H9 (cell line): ENCODE measurements around the gene SPIB. TPM values are rescaled to one million over a fixed set of nuclear protein-coding genes. Genes with fewer than 3 reads are reported as not detected.
"Not testable (repeated sequence)": the region's sequence is repeated elsewhere in the genome, so short reads cannot be mapped to it uniquely, and the experiment has no call there.

Experiments used
- DNase-seq: peaks from one replicate; pipeline ENCODE4 v3.0.0-alpha.2; 2017
- H2AFZ ChIP-seq: one replicate; pipeline ENCODE4 v1.6.1; 2013; ENCODE audit warnings: mild to moderate bottlenecking, low read length, control low read depth, moderate library complexity
- H2AK5ac ChIP-seq: 2 replicates; pipeline ENCODE4 v1.6.1; 2013; ENCODE audit warnings: low read length, control low read depth, mixed read lengths; ENCODE audit not compliant: insufficient read length
- H2BK120ac ChIP-seq: one replicate; pipeline ENCODE4 v1.6.1; 2013; ENCODE audit warnings: low read depth, mild to moderate bottlenecking, low read length, control low read depth, inconsistent platforms; ENCODE audit not compliant: poor library complexity, severe bottlenecking
- H2BK12ac ChIP-seq: 2 replicates; pipeline ENCODE4 v1.6.1; 2013; ENCODE audit warnings: low read length, control low read depth, mixed read lengths, low read depth; ENCODE audit not compliant: insufficient read length
- H2BK15ac ChIP-seq: 2 replicates; pipeline ENCODE4 v1.6.1; 2013; ENCODE audit warnings: low read depth, low read length, control low read depth
- H2BK20ac ChIP-seq: one replicate; pipeline ENCODE4 v1.6.1; 2013; ENCODE audit warnings: low read depth, mild to moderate bottlenecking, low read length, control low read depth, inconsistent platforms; ENCODE audit not compliant: poor library complexity, severe bottlenecking
- H2BK5ac ChIP-seq: 2 replicates; pipeline ENCODE4 v1.6.1; 2013; ENCODE audit warnings: low read length, control low read depth, mixed read lengths; ENCODE audit not compliant: insufficient read length
- H3K14ac ChIP-seq: 2 replicates; pipeline ENCODE4 v1.6.1; 2013; ENCODE audit warnings: low read length, control low read depth; ENCODE audit not compliant: insufficient read depth
- H3K18ac ChIP-seq: 2 replicates; pipeline ENCODE4 v1.6.1; 2013; ENCODE audit warnings: low read depth, mild to moderate bottlenecking, mixed read lengths, low read length, control low read depth; ENCODE audit not compliant: insufficient read length
- H3K23ac ChIP-seq: 2 replicates; pipeline ENCODE4 v1.6.1; 2013; ENCODE audit warnings: low read length, control low read depth, mixed read lengths, low read depth; ENCODE audit not compliant: insufficient read length
- H3K23me2 ChIP-seq: 2 replicates; pipeline ENCODE4 v1.6.1; 2013; ENCODE audit warnings: low read depth, mild to moderate bottlenecking, mixed read lengths, low read length, control low read depth; ENCODE audit not compliant: insufficient read length, poor library complexity, severe bottlenecking
- H3K27ac ChIP-seq: 2 replicates; pipeline ENCODE4 v1.5.1; 2013; ENCODE audit warnings: low read length, control low read depth, mixed read lengths, low read depth; ENCODE audit not compliant: insufficient read length
- H3K27me3 ChIP-seq: 2 replicates; pipeline ENCODE4 v1.6.1; 2013; ENCODE audit warnings: low read length, control low read depth, inconsistent platforms; ENCODE audit not compliant: insufficient read depth
- H3K4ac ChIP-seq: 2 replicates; pipeline ENCODE4 v1.6.1; 2013; ENCODE audit warnings: low read depth, mild to moderate bottlenecking, control low read depth, inconsistent platforms, low read length, moderate library complexity
- H3K4me1 ChIP-seq: 2 replicates; pipeline ENCODE4 v1.6.1; 2013; ENCODE audit warnings: low read length, control low read depth, inconsistent platforms; ENCODE audit not compliant: insufficient read depth
- H3K4me2 ChIP-seq: 2 replicates; pipeline ENCODE4 v1.6.1; 2013; ENCODE audit warnings: low read length, control low read depth, mixed read lengths; ENCODE audit not compliant: insufficient read length, insufficient read depth
- H3K56ac ChIP-seq: 2 replicates; pipeline ENCODE4 v1.6.1; 2013; ENCODE audit warnings: low read depth, mild to moderate bottlenecking, mixed read lengths, low read length, control low read depth; ENCODE audit not compliant: insufficient read length
- H3K79me1 ChIP-seq: 2 replicates; pipeline ENCODE4 v1.6.1; 2013; ENCODE audit warnings: low read depth, mild to moderate bottlenecking, moderate library complexity, low read length, control low read depth, inconsistent platforms; ENCODE audit not compliant: insufficient read depth, poor library complexity, severe bottlenecking
- H3K79me2 ChIP-seq: 2 replicates; pipeline ENCODE4 v1.6.1; 2013; ENCODE audit warnings: low read length, control low read depth, inconsistent platforms; ENCODE audit not compliant: insufficient read depth
- H3K9ac ChIP-seq: 2 replicates; pipeline ENCODE4 v1.6.1; 2013; ENCODE audit warnings: low read length, control low read depth, mixed read lengths; ENCODE audit not compliant: insufficient read length; ENCODE audit errors: extremely low read depth
- H3K9me3 ChIP-seq: one replicate; pipeline ENCODE4 v1.6.1; 2013; ENCODE audit warnings: low read depth, low read length, inconsistent platforms; ENCODE audit not compliant: control insufficient read depth
- H3T11ph ChIP-seq: one replicate; pipeline ENCODE4 v1.6.1; 2013; ENCODE audit warnings: mild to moderate bottlenecking, low read length, control low read depth, inconsistent platforms
- H4K20me1 ChIP-seq: one replicate; pipeline ENCODE4 v1.6.1; 2013; ENCODE audit not compliant: control insufficient read depth, insufficient read length, insufficient read depth
- H4K5ac ChIP-seq: 2 replicates; pipeline ENCODE4 v1.6.1; 2013; ENCODE audit warnings: low read depth, mild to moderate bottlenecking, mixed read lengths, low read length, control low read depth; ENCODE audit not compliant: insufficient read length
- H4K8ac ChIP-seq: replicated peaks from 2 replicates; pipeline ENCODE4 v1.6.1; 2013; ENCODE audit warnings: low read length, control low read depth, mixed read lengths, low read depth; ENCODE audit not compliant: insufficient read length
- H4K91ac ChIP-seq: 2 replicates; pipeline ENCODE4 v1.6.1; 2013; ENCODE audit warnings: low read depth, mild to moderate bottlenecking, moderate library complexity, mixed read lengths, low read length, control low read depth; ENCODE audit not compliant: insufficient read length
- H3K27ac Mint-ChIP-seq, 3 experiments: 2 replicates in 2 of 3; 3 replicates in 1 of 3; pipeline ENCODE4 v1.8.0; 2020 to 2021; ENCODE audit warnings: mixed read lengths in 3 of 3, mild to moderate bottlenecking in 1 of 3, moderate library complexity in 1 of 3
- H3K27me3 Mint-ChIP-seq: 2 replicates; pipeline ENCODE4 v1.8.0; 2021; ENCODE audit warnings: low read depth, mild to moderate bottlenecking, moderate library complexity, mixed read lengths
- H3K36me3 Mint-ChIP-seq, 3 experiments: 2 replicates in 2 of 3; 3 replicates in 1 of 3; pipeline ENCODE4 v1.8.0; 2020 to 2021; ENCODE audit warnings: low read depth in 3 of 3, mixed read lengths in 3 of 3; ENCODE audit not compliant: insufficient read depth in 1 of 3
- H3K4me1 Mint-ChIP-seq, 2 experiments: 2 replicates each; pipeline ENCODE4 v1.8.0; 2020; ENCODE audit warnings: mixed read lengths in 2 of 2
- H3K4me3 Mint-ChIP-seq, 2 experiments: 2 replicates in 1 of 2; 3 replicates in 1 of 2; pipeline ENCODE4 v1.8.0; 2020 to 2021; ENCODE audit warnings: mild to moderate bottlenecking in 2 of 2, mixed read lengths in 2 of 2, moderate library complexity in 1 of 2
- H3K9me3 Mint-ChIP-seq, 2 experiments: 2 replicates in 1 of 2; 3 replicates in 1 of 2; pipeline ENCODE4 v1.8.0; 2020; ENCODE audit warnings: mild to moderate bottlenecking in 2 of 2, mixed read lengths in 2 of 2, moderate library complexity in 1 of 2
- CTCF ChIP-seq: fragments of 200-600 bp; sonication (generic); conservative IDR thresholded peaks from 3 replicates; pipeline ENCODE4 v1.8.0; 2021; ENCODE audit warnings: antibody characterized with exemption, mild to moderate bottlenecking
- WGBS: extraction: QIAGEN DNeasy Blood & Tissue Kit; methylation state at CpG from one replicate; pipeline ENCODE4 v1.1.7; 2013; ENCODE audit warnings: missing lambda C conversion rate, low lambda C conversion rate, mixed read lengths; ENCODE audit not compliant: insufficient read length; ENCODE audit errors: extremely low coverage; 5-methylcytosine and 5-hydroxymethylcytosine counted together
- total RNA-seq: library from RNA; stranded (reverse); gene quantifications from 2 replicates; pipeline ENCODE4 v1.2.1, GENCODE V29; 2021

The SPIB gene
- total RNA-seq, 1 experiment from 2014 or later, result 33.3 TPM

GRCh38 chr19:50437862-50438449 lies 19.2 kb downstream of the SPIB start:
- no peak for DNase-seq
- no peak overlapping the region for H3K14ac ChIP-seq
- H3K27ac ChIP-seq, result no peak overlapping the region
- Mint-ChIP-seq H3K9me3 (no peaks in the 10 kb centered on the region; a peak in 1 of 5 replicates), H3K27ac (no peak overlapping the region), H3K27me3 (peaks cover 18% of the 10 kb centered on the region), H3K36me3 (peaks cover 0 to 2% (median 0%) of the 10 kb centered on the region in 3 experiments; a peak in 1 of 7 replicates), H3K4me3 (no peak overlapping the region; a peak in 2 of 5 replicates), H3K4me1 (peaks cover 9 to 12% of the 10 kb centered on the region in 2 experiments)
- H2AK5ac ChIP-seq, result no peak overlapping the region
- H4K5ac ChIP-seq, result no peak overlapping the region
- H3K9me3 ChIP-seq, result no peaks in the 10 kb centered on the region
- no peak overlapping the region for H2BK15ac ChIP-seq
- H3K4me1 ChIP-seq, result no peaks in the 10 kb centered on the region
- H3K79me1 ChIP-seq, result no peaks in the 10 kb centered on the region
- H3K9ac ChIP-seq, result no peak overlapping the region
- no peaks in the 10 kb centered on the region for H3K27me3 ChIP-seq
- no peak overlapping the region for H2BK12ac ChIP-seq
- no peak overlapping the region for H3K18ac ChIP-seq
- no peaks in the 10 kb centered on the region for H3K23me2 ChIP-seq
- H3K79me2 ChIP-seq, result no peaks in the 10 kb centered on the region
- H3K56ac ChIP-seq, result no peak overlapping the region
- H2BK5ac ChIP-seq, result no peak overlapping the region
- H2AFZ ChIP-seq, result no peak overlapping the region
- H4K91ac ChIP-seq, result no peak overlapping the region
- no peak for TF ChIP-seq CTCF
- no peak overlapping the region for H3K23ac ChIP-seq
- no peak overlapping the region for H2BK20ac ChIP-seq
- H4K8ac ChIP-seq, result no peak overlapping the region
- no peak overlapping the region for H2BK120ac ChIP-seq
- H3K4me2 ChIP-seq, result no peak overlapping the region
- H3T11ph ChIP-seq, result no peak overlapping the region
- H3K4ac ChIP-seq, result no peak overlapping the region
- no CpG with 5 or more reads among the region's 5 CpGs for WGBS
- no peaks in the 10 kb centered on the region for H4K20me1 ChIP-seq

GRCh38 chr19:50439130-50439529 lies 20.4 kb downstream of the SPIB start:
- not testable (repeated sequence) for H3K4me2 ChIP-seq, H3T11ph ChIP-seq, H4K8ac ChIP-seq, H3K23ac ChIP-seq, H3K18ac ChIP-seq, H3K4me1 ChIP-seq, H4K91ac ChIP-seq, H3K23me2 ChIP-seq, H3K36me3 Mint-ChIP-seq, DNase-seq, H3K4me1 Mint-ChIP-seq, H2BK120ac ChIP-seq, H4K5ac ChIP-seq, H3K27ac Mint-ChIP-seq, H2BK15ac ChIP-seq, H2BK12ac ChIP-seq, H3K56ac ChIP-seq, H3K9ac ChIP-seq, H3K9me3 Mint-ChIP-seq, H3K4me3 Mint-ChIP-seq, H2BK20ac ChIP-seq, H3K14ac ChIP-seq, H3K79me1 ChIP-seq, H2AFZ ChIP-seq, H3K9me3 ChIP-seq, H3K27me3 ChIP-seq, H4K20me1 ChIP-seq, H3K79me2 ChIP-seq, H2AK5ac ChIP-seq, H2BK5ac ChIP-seq, H3K27ac ChIP-seq, H3K4ac ChIP-seq
- WGBS, result no CpG with 5 or more reads among the region's 2 CpGs
- peaks cover 22% of the 10 kb centered on the region for H3K27me3 Mint-ChIP-seq
